KG1 (cell line): ENCODE data around the gene UBXN7.
"Not testable (repeated sequence)": the region's sequence is repeated elsewhere in the genome, so short reads cannot be mapped to it uniquely, and the experiment has no call there.

Experiments used
- DNase-seq: peaks from one replicate; lab custom pipeline; 2025; lab: John Stamatoyannopoulos, UW

UBXN7 gene

DNA sequence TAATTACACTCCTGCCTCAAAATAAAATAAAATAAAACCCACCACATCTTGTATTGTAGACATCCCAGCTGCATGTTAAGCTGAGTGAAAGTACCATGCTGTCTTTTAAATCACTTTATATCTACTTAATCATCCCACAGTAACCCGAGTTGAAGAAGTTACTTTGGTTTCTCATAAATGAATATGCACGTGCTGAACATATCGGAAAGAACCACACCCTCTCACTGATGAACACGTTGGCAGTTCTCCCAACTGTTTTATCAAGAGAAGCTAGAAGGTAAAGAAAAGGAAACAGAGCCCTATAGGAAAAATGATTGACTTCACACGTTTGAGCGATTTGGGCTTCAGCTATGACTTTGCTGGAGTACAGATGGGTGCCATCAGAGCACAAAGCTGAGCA, 78.1 kb downstream of the UBXN7 start:
- DNase-seq: no peak

DNA sequence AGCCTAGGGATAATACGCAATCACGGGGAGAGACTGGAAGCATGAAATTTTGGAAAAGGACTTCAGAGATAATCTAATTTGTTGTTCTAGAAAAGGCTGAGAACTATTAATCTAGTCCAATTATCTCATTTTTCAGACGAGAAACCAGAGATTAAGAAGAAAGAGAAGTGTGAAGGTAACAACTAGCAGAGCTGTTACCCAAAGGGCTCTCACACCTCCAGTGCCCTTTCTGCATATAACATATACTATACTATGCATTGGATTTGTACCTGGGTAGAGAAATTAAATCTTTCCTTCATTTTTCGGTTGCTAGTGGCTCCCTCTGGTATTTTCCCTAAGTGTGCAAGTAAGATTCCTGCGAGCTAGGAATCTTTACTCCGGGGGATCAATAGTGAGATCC, 80.7 kb downstream of the UBXN7 start:
- DNase-seq: no peak

DNA sequence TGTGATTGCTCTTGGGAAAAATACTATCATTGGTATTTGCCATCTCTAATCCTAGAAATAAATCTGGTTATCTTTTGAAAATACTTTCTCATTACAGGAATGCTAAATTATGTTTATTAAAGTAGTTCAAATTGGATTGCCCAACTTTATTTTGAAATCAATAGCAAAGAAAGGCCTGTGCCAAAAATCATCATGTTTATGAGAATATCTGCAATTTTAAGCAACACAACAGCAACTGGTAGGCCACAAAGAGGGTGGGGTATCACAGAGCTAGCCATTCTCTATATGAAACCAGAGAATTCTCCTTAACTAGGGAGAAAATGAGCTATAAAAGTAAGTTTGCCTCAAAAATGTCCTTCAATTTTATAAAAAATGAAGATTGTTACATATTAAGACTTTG, 82.2 kb downstream of the UBXN7 start:
- DNase-seq: no peak

DNA sequence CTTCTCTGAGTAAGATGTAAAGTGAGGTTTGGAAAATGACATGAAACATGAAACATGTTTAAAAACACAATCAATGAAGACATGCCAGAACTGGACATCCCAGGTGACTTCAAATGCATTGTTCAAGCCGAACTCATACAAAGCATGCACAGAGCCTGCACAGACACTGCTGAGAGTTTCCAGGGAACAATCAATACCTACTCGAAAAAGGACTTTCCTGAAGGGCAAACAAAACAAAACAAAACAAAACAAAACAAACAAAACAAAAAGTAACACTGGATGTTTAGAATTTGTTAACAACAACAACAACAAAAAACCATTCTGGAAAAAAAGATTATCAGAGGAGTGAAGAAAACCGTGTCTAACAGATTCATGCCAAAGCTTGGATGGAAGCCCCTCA, 83.5 kb downstream of the UBXN7 start:
- no peak for DNase-seq

DNA sequence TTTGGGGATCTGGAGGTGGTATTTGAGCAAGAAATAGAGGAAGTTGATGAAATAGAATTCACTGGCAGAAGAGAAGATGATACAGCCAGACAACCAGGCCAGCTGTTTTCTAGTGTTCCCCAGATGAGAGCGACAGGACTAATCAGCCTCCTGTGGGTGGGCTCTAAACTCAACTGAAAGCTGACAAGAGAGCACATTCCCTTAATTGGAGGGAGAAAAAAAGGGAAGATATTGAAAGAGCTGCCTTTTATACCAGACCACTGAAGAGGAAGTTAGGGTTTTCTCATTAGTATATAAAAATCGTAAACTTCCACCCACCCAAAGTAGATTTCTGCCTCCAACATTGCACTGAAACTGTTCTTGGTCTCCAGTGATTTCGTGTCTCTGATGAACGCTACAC, 87.6 kb downstream of the UBXN7 start:
- DNase-seq: peak; percentile 70

DNA sequence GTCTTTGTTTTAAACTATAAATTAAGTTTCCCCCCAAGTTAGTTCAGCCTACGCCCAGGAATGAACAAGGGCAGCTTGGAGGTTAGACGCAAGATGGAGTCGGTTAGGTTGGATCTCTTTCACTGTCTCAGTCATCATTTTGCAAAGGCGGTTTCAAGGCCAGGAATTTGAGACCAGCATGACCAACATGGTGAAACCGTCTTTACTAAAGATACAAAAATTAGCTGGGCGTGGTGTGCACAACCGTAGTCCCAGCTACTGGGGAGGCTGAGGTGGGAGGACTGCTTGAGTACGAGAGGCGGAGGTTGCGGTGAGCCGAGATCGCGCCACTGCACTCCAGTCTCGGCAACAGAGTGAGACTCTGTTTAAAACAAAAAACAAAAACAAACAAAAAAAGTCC, 88.3 kb downstream of the UBXN7 start:
- DNase-seq: not testable (repeated sequence)

DNA sequence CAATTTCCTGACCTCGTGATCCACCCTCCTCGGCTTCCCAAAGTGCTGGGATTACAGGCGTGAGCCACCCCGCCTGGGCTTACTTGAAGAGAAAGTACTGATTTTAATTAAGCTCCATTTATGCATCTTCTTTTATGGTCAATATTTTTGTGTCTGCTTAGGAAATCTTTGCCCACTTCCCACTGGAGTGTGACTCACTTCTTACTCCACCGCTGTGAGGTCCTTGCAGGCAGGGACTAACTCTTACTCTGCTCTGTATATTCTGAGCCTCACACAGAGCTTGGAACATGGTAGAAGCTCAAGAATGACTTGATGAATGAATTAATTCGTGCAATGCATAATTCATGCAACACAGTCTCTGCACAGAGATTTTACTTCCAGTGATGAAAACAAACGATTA, 91.1 kb downstream of the UBXN7 start:
- DNase-seq: no peak

DNA sequence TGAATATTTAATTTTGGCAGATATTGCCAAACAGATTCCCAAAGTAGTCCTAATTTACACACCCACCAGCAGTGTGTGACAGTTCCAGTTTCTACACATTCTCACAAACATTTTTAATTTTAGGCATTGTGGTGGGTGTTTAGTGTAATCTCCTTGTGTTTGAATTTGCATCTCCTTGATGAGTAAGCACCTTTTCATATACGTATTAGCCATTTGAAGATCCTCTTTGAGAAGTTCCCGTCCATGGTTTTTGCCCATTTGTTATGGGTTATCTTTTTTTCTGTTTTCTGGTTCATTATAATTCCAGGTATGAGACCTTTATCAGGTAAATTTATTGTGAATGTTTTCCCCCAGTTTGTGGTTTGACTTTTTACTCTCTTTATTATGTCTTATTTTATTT, 91.8 kb downstream of the UBXN7 start:
- no peak for DNase-seq

DNA sequence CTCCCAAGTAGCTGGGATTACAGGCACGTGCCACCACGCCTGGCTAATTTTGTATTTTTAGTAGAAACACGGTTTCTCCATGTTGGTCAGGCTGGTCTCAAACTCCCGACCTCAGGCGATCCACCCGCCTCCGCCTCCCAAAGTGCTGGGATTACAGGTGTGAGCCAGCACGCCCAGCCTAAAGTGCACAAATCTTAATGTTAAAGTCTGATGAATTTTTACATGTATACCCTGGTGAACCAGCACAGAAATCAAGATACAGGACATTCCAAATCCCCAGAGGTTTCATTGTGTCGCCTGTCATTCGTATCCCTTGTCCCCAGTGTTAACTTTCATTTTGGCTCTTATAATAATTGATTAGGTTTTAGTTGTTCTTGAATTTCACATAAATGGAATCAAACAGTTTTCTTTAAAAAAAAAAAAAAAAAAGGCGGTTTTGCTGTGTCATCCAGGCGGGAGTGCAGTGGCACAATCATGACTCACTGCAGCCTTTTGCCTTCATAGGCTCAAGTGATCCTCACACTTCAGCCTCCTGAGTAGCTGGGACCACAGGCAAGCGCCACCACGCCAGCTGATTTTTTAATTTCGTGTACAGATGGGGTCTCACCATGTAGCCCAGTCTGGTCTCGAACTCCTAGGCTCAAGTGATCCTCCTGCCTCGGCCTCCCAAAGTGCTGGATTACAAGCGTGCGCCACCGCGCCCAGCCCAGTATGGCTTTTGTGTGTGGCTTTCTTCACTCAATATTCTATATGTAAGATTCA, 92.6 kb downstream of the UBXN7 start:
- DNase-seq: no peak

DNA sequence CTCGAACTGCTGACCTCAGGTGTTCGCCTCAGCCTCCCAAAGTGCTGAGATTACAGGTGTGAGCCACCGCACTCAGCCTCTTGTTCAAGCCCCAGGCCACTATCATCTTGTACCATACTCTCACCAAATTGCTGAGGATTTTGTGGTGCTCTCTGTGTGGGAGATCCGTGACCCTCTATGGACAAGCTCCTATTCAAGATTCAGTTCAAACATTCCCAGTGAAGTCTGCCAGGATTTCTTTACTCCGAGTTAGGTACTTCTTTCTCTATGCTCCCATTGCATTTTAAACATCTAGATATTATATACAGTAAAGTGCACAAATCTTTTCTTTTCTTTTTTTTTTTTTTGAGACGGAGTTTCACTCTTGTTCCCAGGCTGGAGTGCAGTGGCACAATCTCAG, 93.2 kb downstream of the UBXN7 start:
- DNase-seq: no peak

DNA sequence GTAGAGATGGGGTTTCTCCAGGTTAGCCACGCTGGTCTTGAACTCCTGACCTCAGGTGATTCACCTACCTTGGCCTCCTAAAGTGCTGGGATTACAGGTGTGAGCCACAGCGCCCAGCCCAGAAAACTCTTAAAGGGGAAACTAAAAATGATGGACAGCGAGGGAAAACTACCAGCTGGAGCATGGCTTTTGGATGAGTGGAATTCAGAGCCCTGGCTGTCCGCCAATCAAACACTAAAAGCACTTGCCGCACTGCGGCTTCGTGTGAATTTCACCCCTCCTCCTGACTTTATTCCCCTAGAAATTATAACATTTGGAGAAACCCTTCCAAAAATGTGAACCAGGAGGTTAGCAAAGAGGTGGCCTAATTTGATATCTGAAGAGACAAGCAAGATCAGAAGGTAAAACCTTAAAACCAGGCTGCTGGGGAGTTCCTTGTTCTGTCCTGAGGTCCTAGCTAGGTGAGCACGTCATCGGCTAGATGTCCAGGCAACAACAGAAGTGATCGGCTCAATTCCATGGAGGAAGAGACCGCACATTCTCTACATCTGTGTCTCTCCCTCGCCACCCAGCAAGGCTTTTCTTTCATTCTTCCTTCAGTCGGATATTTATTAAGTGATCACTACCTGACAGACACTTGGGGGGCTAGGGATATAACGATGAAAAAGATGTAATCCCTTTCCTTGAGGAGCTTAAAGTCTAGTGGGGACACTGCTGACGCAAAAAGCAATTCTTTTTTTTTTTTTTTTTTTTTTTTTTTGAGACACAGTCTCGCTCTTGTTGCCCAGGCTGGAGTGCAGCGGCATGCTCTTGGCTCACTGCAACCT, 95.7 kb downstream of the UBXN7 start:
- no peak for DNase-seq

DNA sequence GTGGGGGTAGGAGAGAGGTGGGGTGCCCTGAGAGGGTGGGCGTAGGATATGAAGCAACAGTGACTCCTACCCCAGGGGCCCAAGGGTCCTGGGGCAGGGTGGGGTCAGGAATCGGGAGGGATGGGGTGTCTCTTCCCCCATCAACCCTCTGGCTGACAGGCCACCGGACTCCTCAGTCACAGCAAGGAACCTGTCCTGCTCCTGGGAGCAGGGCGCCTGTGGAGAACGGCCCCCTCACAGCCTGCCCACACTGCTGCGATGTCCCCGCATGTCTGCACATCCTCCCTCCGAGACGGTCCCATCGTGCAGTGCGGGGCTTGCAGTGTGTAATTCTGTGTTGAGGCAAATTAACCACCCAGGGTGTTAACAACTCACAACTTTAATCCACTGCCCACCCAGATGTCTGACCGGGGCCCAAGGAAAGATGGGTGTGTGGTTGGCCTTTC, 96.7 kb downstream of the UBXN7 start:
- DNase-seq: no peak

DNA sequence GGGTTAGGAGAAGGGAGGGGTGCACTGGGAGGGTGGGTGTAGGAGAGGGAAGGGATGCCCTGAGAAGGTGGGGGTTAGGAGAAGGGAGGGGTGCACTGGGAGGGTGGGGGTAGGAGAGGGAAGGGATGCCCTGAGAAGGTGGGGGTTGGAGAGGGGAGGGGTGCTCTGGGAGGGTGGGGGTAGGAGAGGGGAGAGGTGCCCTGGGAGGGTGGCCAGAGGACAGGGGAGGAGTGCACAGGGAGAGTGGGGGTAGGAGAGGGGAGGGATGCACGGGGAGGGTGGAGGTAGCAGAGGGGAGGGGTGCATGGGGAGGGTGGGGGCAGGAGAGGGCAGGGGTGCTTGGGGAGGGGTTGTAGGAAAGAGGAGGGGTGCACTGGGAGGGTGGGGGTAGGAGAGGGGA, 97.2 kb downstream of the UBXN7 start:
- no peak for DNase-seq

DNA sequence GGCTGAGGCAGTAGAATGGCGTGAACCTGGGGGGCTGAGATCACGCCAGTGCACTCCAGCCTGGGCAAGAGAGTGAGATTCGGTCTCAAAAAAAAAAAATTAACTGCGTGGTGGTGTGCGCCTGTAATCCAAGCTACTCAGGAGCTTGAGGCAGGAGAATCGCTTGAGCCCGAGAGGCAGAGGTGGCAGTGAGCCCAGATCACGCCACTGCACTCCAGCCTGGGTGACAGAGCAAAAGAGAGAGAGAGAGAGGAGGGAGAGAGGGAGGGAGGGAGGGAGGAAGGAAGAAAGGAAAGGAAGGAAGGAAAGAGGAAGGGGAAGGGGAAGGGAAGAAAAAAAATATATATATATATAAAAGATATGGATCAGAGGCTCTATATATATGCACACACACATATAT, 100.1 kb downstream of the UBXN7 start:
- DNase-seq: no peak

DNA sequence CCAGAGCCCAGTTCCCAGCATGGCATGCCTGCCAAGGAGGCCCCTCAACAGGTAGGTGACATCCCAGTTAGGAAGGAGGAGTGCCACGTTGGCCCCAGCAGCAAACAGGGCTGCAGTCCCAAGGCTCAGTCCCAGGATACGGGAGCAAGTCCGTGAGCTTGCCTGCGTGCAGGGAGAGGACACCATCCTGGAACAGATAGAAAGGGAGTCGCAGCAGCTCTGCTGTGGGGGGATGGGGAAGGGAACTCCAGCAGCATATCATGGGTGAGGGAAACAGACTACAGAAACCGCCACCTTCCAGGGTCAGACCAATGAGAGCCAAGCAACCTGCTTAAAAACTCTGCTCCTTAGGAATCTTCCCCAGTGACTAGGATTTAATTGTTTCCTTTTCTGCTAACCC, 104.8 kb downstream of the UBXN7 start:
- DNase-seq: no peak

DNA sequence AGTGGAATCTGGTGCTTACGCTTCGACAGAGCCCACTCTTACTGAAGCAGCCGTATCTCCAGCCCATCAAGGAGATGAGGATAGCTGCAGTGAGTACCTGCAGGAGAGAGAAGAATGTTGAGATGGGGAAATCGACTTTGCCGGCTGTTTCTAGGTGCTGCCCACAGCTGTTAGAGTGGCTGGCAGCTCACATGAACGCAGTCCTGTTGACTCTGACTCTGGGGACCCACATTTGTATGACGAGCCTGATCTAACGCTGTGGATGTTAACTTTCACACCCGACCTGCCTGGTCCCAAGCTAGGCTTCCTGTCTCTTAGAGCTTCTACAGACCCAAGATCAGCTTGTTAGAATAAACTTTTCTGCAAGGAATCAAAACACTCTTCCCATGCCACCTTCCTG, 105.3 kb downstream of the UBXN7 start:
- DNase-seq: no peak

DNA sequence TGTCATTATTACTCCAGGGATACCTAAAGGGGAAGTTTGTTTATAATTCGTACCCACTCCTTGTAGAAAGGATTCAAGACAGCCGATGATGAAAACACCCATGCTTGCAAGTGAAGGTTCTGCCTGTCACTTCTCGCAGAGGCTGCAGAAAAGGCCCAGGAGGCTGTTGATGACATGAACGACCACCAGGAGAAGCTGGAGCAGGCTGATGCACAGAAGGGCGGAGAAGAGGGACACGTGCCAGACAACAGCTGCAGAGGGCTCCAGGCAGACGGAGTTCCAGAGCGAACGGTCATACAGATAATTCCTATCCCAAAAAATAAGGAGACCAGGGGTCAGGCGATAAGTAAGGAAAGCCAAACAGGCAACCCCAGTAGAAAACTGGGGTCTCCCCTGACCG, 108.5 kb downstream of the UBXN7 start:
- no peak for DNase-seq

DNA sequence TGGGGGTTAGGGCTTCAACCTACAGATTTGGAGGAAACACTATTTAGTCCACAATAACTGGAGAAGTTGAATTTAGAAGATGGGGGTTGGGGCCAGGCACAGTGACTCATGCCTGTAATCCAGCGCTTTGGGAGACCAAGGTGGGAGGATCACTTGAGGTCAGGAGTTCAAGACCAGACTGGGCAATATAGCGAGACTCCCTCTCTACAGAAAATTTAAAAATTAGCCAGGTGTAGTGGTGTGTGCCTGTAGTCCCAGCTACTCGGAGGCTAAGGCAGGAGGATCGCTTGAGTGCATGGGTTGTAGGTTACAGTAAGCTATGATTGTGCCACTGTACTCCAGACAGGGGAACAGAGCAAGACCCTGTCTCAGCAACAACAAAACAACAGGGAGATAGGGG, 109.2 kb downstream of the UBXN7 start:
- DNase-seq: no peak

DNA sequence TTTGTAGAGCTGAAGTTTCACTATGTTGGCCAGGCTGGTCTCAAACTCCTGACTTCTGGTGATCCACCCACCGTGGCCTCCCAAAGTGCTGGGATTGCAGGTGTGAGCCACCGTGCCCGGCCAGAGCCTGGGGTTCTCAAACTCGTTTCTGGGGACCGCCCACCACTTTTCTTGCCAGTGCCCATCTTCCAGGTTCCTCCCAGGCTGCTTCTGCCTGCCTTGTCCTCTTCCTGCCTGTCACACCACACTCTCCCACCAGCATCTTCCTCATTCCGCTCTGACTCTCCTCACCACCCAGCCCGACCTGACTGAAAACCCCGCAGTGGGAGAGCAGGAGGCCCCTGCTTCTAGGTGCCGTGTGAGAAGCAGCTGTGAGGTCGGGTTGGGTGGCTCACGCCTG, 111.1 kb downstream of the UBXN7 start:
- no peak for DNase-seq

DNA sequence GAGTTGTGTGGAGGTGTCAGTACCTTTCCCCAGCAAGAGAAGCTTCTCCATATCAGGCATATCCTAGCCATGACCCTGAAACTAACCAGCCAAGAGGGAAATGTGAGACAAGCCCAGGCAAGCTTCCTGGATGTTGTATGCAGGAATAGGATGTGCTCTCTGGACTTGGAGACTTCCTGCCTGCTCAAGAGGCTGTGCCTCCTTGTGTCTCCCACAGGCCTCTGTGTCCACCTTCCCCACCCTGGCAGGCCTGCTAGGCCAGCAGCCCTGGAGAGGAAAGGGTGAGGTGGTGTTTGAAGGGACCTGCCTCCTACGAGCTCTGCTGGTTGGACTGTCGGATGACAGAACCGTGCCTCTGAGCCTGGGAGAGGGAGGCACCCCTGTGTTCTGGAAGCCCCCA, 112.1 kb downstream of the UBXN7 start:
- no peak for DNase-seq

DNA sequence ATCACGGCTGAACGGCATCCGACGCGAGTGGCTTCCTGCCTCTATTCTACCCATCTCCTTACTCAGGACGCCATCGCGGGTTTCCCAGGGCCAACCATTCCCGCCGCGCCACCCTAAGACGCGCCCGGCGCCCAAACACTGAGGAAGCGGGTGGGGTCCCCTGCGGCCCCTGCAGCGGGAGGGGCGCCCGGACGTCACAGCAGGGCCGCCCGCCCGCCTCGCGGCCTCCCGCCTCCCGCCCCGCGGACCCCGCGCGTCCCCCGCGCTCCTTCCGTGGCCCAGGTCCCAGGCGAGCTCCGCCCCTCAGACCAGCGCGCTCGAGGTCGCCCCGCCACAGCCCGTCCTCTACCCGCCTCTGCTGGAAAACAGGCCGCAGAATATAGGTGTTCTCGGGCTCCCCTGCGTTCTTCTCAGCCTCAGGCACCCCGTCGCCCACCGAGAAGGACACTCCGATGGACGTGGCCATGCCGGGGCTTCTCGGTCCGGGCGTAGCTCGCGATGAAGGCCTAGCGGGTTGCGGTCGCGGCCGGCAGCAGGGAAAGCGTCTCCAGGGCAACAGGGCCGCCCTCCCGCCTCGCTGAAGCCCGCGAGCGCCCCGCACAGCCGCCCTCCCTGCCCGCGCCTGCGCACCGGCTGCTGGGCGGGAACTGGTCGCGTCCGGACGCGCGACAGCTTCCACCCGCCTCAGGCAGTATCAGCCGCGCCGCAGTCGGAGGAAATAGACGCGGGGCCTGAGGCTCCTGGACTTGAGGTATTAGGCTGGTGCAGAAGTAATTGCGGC, 114.3 kb downstream of the UBXN7 start, which contains the start of gene DYNLT2B:
DYNLT2B (minus strand) TSS at position 554 of the 781 bp plus-strand sequence; CDS start at position 466, 88 bp downstream.
- peak; percentile 88 for DNase-seq
